ENCODE data around the gene FAM180A. TPM values are rescaled to one million over a fixed set of nuclear protein-coding genes. Genes with fewer than 3 reads are reported as not detected.

The FAM180A gene
- total RNA-seq, 1 experiment from 2014 or later = not detected

- TF ChIP-seq AR (CRISPR knock-in tag; IDR thresholded peaks at IDR 0.05) = no peak
- no peak for TF ChIP-seq ATF2 (CRISPR knock-in tag; IDR thresholded peaks at IDR 0.05; ENCODE audit: borderline replicate concordance, low read depth)
- no peak for TF ChIP-seq TP53 (CRISPR knock-in tag; IDR thresholded peaks at IDR 0.05)
- TF ChIP-seq NR3C1 (CRISPR knock-in tag; conservative IDR thresholded peaks at IDR 0.05; ENCODE audit: low read depth) = no peak
- TF ChIP-seq ESRRA (CRISPR knock-in tag; IDR thresholded peaks at IDR 0.05; ENCODE audit: borderline replicate concordance) = no peak
- TF ChIP-seq MLX (CRISPR knock-in tag; IDR thresholded peaks at IDR 0.05) = no peak
- TF ChIP-seq ZNF512 (CRISPR knock-in tag; IDR thresholded peaks at IDR 0.05; ENCODE audit: borderline replicate concordance) = no peak
- CTCF ChIA-PET = no interaction called here
- Mint-ChIP-seq H3K4me1 (peaks cover 29% of the 10 kb centered on the region), H3K4me3 (no peak overlapping the region), H3K27ac (no peak overlapping the region), H3K9me3 (peaks cover 16% of the 10 kb centered on the region), H3K36me3 (peaks cover 3% of the 10 kb centered on the region; the same call in 1 of the 2 replicates), H3K27me3 (ENCODE audit: low read depth) (no peaks in the 10 kb centered on the region)
- DNase-seq (ENCODE audit: low spot score) (no peak), ATAC-seq (no peak)
- POLR2A ChIA-PET = no interaction called here
Observed at GRCh38 chr7:135759532-135759931, 10.9 kb upstream of the FAM180A start.

GRCh38 chr7:135758531-135758932 is 9.9 kb upstream of the FAM180A start:
- H3K27me3 Mint-ChIP-seq (ENCODE audit: low read depth) = no peaks in the 10 kb centered on the region; the same call in 1 of the 2 replicates
- H3K27ac Mint-ChIP-seq = no peak overlapping the region
- H3K9me3 Mint-ChIP-seq = peaks cover 24% of the 10 kb centered on the region
- CTCF ChIA-PET = interaction anchor here (1.2 kb wide), 1 partner anchor 31 kb away, joined by 3 read pairs; the partner anchor contains the start of gene SLC13A4
- ATAC-seq (peak; percentile 22), DNase-seq (ENCODE audit: low spot score) (no peak)
- H3K4me3 Mint-ChIP-seq = no peak overlapping the region
- peaks cover 3% of the 10 kb centered on the region; the same call in 1 of the 2 replicates for H3K36me3 Mint-ChIP-seq
- peaks cover 38% of the 10 kb centered on the region for H3K4me1 Mint-ChIP-seq
- TF ChIP-seq CREB1 (CRISPR knock-in tag; IDR thresholded peaks at IDR 0.05) (no peak), ATF3 (CRISPR knock-in tag; conservative IDR thresholded peaks at IDR 0.05) (no peak), ARID4B (CRISPR knock-in tag; IDR thresholded peaks at IDR 0.05; ENCODE audit: borderline replicate concordance) (no peak), ERG (CRISPR knock-in tag; IDR thresholded peaks at IDR 0.05) (no peak), ZNF138 (CRISPR knock-in tag; conservative IDR thresholded peaks at IDR 0.05) (no peak), NR2C2 (CRISPR knock-in tag; IDR thresholded peaks at IDR 0.05) (no peak), ZNF263 (CRISPR knock-in tag; IDR thresholded peaks at IDR 0.05; ENCODE audit: low read depth) (no peak), GRHL2 (CRISPR knock-in tag; IDR thresholded peaks at IDR 0.05; ENCODE audit: insufficient replicate concordance, severe bottlenecking) (no peak), ZMAT4 (CRISPR knock-in tag; IDR thresholded peaks at IDR 0.05) (no peak), ZNF671 (CRISPR knock-in tag; IDR thresholded peaks at IDR 0.05) (no peak), FOXP4 (CRISPR knock-in tag; IDR thresholded peaks at IDR 0.05) (no peak), ZNF219 (CRISPR knock-in tag; IDR thresholded peaks at IDR 0.05; ENCODE audit: borderline replicate concordance) (no peak), JUN (CRISPR knock-in tag; IDR thresholded peaks at IDR 0.05) (no peak)
- POLR2A ChIA-PET = no interaction called here

Data from WTC11 (cell line).